ENCODE data around the gene ITGAD.
A peak's percentile ranks its signal among the peaks of the same experiment; 100 is the strongest.

Gene ITGAD

DNA sequence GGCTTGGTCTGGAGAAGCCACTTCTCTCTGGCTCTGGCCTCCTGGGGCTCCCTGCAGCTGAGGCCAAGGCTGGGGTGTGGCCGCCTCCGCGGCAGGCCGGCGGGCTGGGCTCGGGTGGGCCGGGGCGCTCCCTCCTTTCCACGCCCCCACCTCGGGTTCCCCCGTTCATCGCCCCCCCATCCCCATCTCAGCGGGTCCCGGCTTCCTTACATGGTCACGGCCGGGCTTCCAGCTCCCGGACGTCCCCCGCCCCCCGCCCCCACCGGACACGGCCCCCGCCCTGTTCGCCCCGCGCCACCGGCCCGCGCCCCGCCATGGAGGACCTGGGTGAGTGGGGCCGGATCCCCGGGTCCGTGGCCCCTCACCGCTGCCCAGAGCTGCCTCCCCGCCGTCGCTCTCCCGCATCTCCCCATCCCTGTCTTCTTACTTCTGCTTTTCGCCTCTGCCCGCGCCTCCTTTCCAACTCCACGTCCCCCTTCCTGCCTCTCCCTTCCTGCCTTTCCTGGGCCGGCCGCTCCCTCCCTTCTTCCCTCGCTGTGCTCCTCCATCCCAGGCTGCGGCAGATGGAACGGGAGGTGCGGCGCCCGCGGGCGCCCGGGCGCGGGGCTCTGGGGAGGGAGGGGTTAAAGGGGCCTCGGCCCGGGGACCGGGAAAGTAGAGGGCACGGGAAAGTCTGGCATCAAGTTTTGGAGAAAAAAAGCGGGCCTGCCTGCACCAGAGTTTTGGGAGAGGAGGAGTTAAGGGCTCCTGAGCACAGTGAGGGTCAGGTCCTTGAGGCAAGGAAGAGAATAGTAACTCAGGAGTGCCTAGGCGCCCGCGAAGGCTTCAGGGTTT, 79.0 kb downstream of the ITGAD start, which contains the start of gene TGFB1I1:
TGFB1I1 (plus strand) TSS at position 278 of the 834 bp plus-strand sequence; CDS start at position 315, 37 bp downstream.
- Histone ChIP-seq H3K4me3 (ENCODE audit: extremely low read depth, insufficient read depth, low read length, poor library complexity, severe bottlenecking) (peak within 1 kb of the TSS; percentile 64), H3K9me3 (ENCODE audit: control insufficient read depth, low read length) (no peaks in the 10 kb centered on the region), H3K27ac (ENCODE audit: low read depth, low read length, severe bottlenecking) (peak within 1 kb of the TSS; percentile 71), H3K36me3 (ENCODE audit: control insufficient read depth, insufficient read depth, low read length) (peaks cover 53% of the 10 kb centered on the region), H3K4me1 (ENCODE audit: control insufficient read depth, insufficient read depth, low read length, poor library complexity, severe bottlenecking) (peaks cover 8% of the 10 kb centered on the region)
- 1 to 3% methylated on average over 11 to 32 of the region's 63 CpGs for WGBS, 2 experiments (ENCODE audit: insufficient coverage in 2 of 2)

DNA sequence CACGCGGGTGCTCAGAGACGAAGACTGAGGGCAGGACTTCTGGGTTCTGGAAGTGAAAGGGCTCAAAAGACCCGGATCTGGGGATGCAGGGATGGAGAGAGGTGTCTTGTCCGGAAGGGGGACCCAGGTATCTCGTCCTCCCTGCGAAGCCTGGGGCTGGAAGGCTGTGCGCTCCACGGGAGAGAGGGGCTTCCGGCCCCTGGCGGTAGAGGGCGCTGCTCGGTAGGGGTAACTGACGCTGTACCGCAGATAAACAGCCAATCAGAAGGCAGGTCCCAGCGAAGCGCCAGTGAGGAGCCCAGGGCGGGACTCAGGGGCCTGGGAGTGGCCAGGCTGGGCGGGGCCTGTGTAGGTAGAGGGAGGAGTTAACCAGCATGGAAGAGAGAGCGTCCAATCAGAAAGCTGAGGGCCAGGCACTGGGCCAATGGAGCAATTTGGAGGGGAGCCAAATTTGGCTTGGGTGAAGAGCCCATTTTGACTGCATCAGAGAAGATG, 79.6 kb downstream of the ITGAD start:
- Histone ChIP-seq H3K36me3 (ENCODE audit: control insufficient read depth, insufficient read depth, low read length) (peaks cover 53% of the 10 kb centered on the region), H3K9me3 (ENCODE audit: control insufficient read depth, low read length) (no peaks in the 10 kb centered on the region), H3K4me1 (ENCODE audit: control insufficient read depth, insufficient read depth, low read length, poor library complexity, severe bottlenecking) (peaks cover 8% of the 10 kb centered on the region), H3K27ac (ENCODE audit: low read depth, low read length, severe bottlenecking) (peak overlapping the region; percentile 71), H3K4me3 (ENCODE audit: extremely low read depth, insufficient read depth, low read length, poor library complexity, severe bottlenecking) (peak overlapping the region; percentile 64)
- WGBS, 2 experiments (ENCODE audit: insufficient coverage in 2 of 2), result 55 to 64% methylated on average over 13 to 16 of the region's 20 CpGs

DNA sequence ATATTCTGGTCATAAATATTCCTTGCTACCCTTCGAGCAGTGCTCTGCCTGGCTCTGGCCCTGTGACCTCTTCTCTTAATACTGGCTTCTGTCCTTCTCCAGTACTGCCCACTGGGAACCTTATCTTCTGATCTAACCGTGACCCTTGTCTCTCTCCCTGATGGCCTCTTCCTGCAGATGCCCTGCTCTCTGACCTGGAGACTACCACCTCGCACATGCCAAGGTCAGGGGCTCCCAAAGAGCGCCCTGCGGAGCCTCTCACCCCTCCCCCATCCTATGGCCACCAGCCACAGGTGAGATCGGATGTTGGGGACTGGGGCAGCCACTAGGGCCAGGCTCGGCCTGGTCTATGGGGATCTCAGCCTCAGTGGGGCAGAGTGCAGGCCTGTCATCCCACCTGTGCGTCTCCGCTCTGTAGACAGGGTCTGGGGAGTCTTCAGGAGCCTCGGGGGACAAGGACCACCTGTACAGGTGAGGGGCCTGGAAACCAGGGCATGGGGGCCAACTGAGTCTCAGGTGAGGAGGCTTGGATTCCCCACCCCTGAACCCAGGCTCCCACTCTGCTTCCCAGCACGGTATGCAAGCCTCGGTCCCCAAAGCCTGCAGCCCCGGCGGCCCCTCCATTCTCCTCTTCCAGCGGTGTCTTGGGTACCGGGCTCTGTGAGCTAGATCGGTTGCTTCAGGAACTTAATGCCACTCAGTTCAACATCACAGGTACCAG, 80.3 kb downstream of the ITGAD start:
- Histone ChIP-seq H3K27ac (ENCODE audit: low read depth, low read length, severe bottlenecking) (no peak overlapping the region), H3K36me3 (ENCODE audit: control insufficient read depth, insufficient read depth, low read length) (peaks cover 55% of the 10 kb centered on the region), H3K9me3 (ENCODE audit: control insufficient read depth, low read length) (no peaks in the 10 kb centered on the region), H3K4me3 (ENCODE audit: extremely low read depth, insufficient read depth, low read length, poor library complexity, severe bottlenecking) (no peak overlapping the region), H3K4me1 (ENCODE audit: control insufficient read depth, insufficient read depth, low read length, poor library complexity, severe bottlenecking) (peaks cover 8% of the 10 kb centered on the region)
- 91 to 97% methylated on average over 11 to 15 of the region's 17 CpGs for WGBS, 2 experiments (ENCODE audit: insufficient coverage in 2 of 2)

DNA sequence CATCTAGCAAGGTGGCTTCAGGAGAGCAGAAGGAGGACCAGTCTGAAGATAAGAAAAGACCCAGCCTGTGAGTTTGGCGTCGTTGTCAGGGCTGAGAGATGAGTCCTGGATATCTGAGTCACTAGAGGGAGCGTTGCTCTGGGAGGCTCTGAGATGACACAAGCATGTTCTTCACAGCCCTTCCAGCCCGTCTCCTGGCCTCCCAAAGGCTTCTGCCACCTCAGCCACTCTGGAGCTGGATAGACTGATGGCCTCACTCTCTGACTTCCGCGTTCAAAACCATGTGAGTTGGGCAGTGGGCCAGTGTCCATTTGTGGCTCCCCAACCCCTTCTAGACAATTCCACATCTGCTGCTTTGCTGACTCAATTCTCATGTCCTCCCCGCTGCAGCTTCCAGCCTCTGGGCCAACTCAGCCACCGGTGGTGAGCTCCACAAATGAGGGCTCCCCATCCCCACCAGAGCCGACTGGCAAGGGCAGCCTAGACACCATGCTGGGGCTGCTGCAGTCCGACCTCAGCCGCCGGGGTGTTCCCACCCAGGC, 81.1 kb downstream of the ITGAD start:
- no peak overlapping the region for H3K27ac ChIP-seq (ENCODE audit: low read depth, low read length, severe bottlenecking)
- peaks cover 61% of the 10 kb centered on the region for H3K36me3 ChIP-seq (ENCODE audit: control insufficient read depth, insufficient read depth, low read length)
- no peaks in the 10 kb centered on the region for H3K9me3 ChIP-seq (ENCODE audit: control insufficient read depth, low read length)
- H3K4me1 ChIP-seq (ENCODE audit: control insufficient read depth, insufficient read depth, low read length, poor library complexity, severe bottlenecking), result peaks cover 8% of the 10 kb centered on the region
- 84 to 92% methylated on average over 9 to 12 of the region's 12 CpGs for WGBS, 2 experiments (ENCODE audit: insufficient coverage in 2 of 2)
- no peak overlapping the region for H3K4me3 ChIP-seq (ENCODE audit: extremely low read depth, insufficient read depth, low read length, poor library complexity, severe bottlenecking)

DNA sequence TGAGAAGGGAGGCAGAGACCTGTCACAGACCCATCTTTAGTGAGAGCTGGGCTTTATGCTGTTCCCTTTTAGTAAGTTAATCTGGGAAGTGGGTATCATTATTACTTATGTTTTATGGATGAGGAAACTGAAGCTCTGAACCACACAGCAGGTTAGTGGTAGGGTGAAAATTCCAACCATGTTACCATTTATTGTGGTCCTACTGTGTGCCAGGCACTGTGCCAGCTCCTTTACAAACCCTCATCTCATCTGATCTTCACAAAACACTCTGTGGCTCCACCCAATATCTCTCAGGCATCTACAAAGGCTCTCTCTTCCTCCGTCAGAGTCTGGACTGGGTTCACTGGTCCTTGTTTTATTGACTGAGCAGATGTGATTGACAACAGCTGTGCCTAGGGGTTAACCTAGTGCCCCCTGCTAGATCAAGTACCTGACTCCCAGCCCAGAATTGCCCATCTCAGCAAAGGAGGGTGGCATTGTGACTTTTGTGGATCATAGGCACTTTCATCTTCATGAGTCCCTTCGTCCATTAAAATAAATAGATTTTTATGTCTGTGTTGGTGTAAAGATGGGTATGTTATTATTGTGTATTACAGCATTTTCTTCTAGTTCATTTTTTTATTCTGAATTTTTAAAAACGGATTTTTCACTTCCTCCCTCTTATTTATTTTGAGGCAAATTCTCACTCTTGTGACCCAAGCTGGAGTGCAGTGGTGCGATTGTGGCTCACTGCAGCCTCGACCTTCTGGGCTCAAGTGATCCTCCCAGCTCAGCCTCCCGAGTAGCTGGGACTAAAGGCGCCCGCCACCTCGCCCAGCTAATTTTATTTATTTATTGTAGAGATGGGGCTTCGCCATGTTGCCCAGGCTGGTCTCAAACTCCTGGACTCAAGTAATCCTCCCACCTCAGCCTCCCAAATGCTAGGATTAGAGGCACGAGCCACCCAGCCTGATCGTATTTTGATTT, 81.9 kb downstream of the ITGAD start:
- Histone ChIP-seq H3K9me3 (ENCODE audit: control insufficient read depth, low read length) (no peaks in the 10 kb centered on the region), H3K36me3 (ENCODE audit: control insufficient read depth, insufficient read depth, low read length) (peaks cover 62% of the 10 kb centered on the region), H3K4me1 (ENCODE audit: control insufficient read depth, insufficient read depth, low read length, poor library complexity, severe bottlenecking) (peaks cover 8% of the 10 kb centered on the region), H3K27ac (ENCODE audit: low read depth, low read length, severe bottlenecking) (no peak overlapping the region), H3K4me3 (ENCODE audit: extremely low read depth, insufficient read depth, low read length, poor library complexity, severe bottlenecking) (no peak overlapping the region)
- WGBS, 2 experiments (ENCODE audit: insufficient coverage in 2 of 2), result 93 to 100% methylated on average over 4 to 5 of the region's 12 CpGs

DNA sequence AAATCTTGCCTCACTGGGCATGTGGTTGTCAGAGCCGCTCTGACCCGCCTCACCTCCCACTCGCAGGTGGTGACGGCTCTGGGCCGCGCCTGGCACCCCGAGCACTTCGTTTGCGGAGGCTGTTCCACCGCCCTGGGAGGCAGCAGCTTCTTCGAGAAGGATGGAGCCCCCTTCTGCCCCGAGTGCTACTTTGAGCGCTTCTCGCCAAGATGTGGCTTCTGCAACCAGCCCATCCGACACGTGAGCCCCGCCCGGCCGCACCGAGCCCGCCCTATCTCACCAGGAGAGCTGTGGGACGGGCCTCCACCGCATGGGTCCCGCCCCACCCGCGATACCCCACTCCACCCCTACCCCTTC, 82.8 kb downstream of the ITGAD start:
- Histone ChIP-seq H3K9me3 (ENCODE audit: control insufficient read depth, low read length) (no peaks in the 10 kb centered on the region), H3K27ac (ENCODE audit: low read depth, low read length, severe bottlenecking) (no peak overlapping the region), H3K4me3 (ENCODE audit: extremely low read depth, insufficient read depth, low read length, poor library complexity, severe bottlenecking) (no peak overlapping the region), H3K36me3 (ENCODE audit: control insufficient read depth, insufficient read depth, low read length) (peaks cover 62% of the 10 kb centered on the region), H3K4me1 (ENCODE audit: control insufficient read depth, insufficient read depth, low read length, poor library complexity, severe bottlenecking) (peaks cover 8% of the 10 kb centered on the region)
- WGBS, 2 experiments (ENCODE audit: insufficient coverage in 2 of 2), result 91 to 96% methylated on average over 17 to 23 of the region's 26 CpGs
